MM.1S (cell line): ENCODE measurements around the gene PRKCB.

ENCODE experiments used
- CTCF ChIP-seq: fragments of 300-600 bp; sonication (generic); IDR thresholded peaks from 2 replicates; pipeline ENCODE4 v1.5.1; 2016; ENCODE audit warnings: antibody characterized with exemption, low read length, mixed read lengths
- EZH2 ChIP-seq: fragments of 300-600 bp; sonication (generic); optimal IDR thresholded peaks from 2 replicates; pipeline ENCODE3; 2017; ENCODE audit warnings: low read depth, mild to moderate bottlenecking, antibody characterized with exemption, low read length, mixed read lengths

- TF ChIP-seq CTCF (no peak), EZH2 (no peak)
These were observed 33.0 kb upstream of the PRKCB start for GRCh38 chr16:23802776-23803175.
